CD14-positive monocyte (primary cell): ENCODE measurements around the gene ZBTB43. TPM values are rescaled to one million over a fixed set of nuclear protein-coding genes. Genes with fewer than 3 reads are reported as not detected.

ENCODE experiments used
- DNase-seq, 3 donors: peaks; one replicate each; pipeline ENCODE4 v3.0.0-alpha.2; 2011 to 2022
- H2AFZ ChIP-seq: 2 replicates; pipeline ENCODE4 v1.6.0; 2012; ENCODE audit warnings: mild to moderate bottlenecking, low read depth, low read length, inconsistent platforms; ENCODE audit not compliant: insufficient read depth, poor library complexity, severe bottlenecking
- H3K27ac ChIP-seq, 2 donors: 1 replicate in 1 of 2; 2 replicates in 1 of 2; pipeline ENCODE4 v1.5.1; 2012 to 2013; ENCODE audit warnings: low read length in 2 of 2, control low read depth in 1 of 2, inconsistent platforms in 1 of 2, low read depth in 1 of 2, mild to moderate bottlenecking in 1 of 2
- H3K27me3 ChIP-seq, 2 donors: one replicate each; pipeline versions ENCODE4 v1.6.0 to v1.6.1; 2011 to 2013; ENCODE audit warnings: low read length in 2 of 2; ENCODE audit not compliant: control insufficient read depth in 2 of 2, insufficient read depth in 2 of 2
- H3K36me3 ChIP-seq, 2 donors: replicated peaks in 1 of 2; 1 replicate in 1 of 2; 2 replicates in 1 of 2; pipeline versions ENCODE4 v1.5.1 to v1.6.1; 2012 to 2013; ENCODE audit warnings: low read length in 2 of 2, control low read depth in 1 of 2, inconsistent platforms in 1 of 2, mild to moderate bottlenecking in 1 of 2; ENCODE audit not compliant: insufficient read depth in 2 of 2, control insufficient read depth in 1 of 2
- H3K4me1 ChIP-seq, 2 donors: 1 replicate in 1 of 2; 2 replicates in 1 of 2; pipeline versions ENCODE4 v1.5.1 to v1.6.1; 2012 to 2013; ENCODE audit warnings: low read length in 2 of 2, control low read depth in 1 of 2, inconsistent platforms in 1 of 2, mild to moderate bottlenecking in 1 of 2, moderate library complexity in 1 of 2; ENCODE audit not compliant: insufficient read depth in 2 of 2, control insufficient read depth in 1 of 2
- H3K4me2 ChIP-seq: replicated peaks from 2 replicates; pipeline ENCODE3; 2012; ENCODE audit warnings: low read length, moderate library complexity, mild to moderate bottlenecking; ENCODE audit not compliant: poor library complexity, severe bottlenecking; ENCODE audit errors: extremely low read depth
- H3K4me3 ChIP-seq, 3 experiments: fragments of 200-600 bp in 1 of 3; sonication (generic) in 1 of 3; replicated peaks in 1 of 3; 1 replicate in 2 of 3; 2 replicates in 1 of 3; pipeline ENCODE4 v1.5.1; 2011 to 2013; ENCODE audit warnings: low read length in 3 of 3, mild to moderate bottlenecking in 3 of 3, control low read depth in 2 of 3, low read depth in 2 of 3, inconsistent platforms in 1 of 3, moderate library complexity in 1 of 3
- H3K79me2 ChIP-seq: 2 replicates; pipeline ENCODE4 v1.6.0; 2012; ENCODE audit warnings: mild to moderate bottlenecking, control low read depth, inconsistent platforms, low read length, moderate library complexity; ENCODE audit not compliant: insufficient read depth
- H3K9ac ChIP-seq: 2 replicates; pipeline ENCODE4 v1.6.0; 2017; ENCODE audit warnings: low read length, mild to moderate bottlenecking; ENCODE audit not compliant: insufficient read depth, poor library complexity, severe bottlenecking
- H3K9me3 ChIP-seq, 2 donors: replicated peaks in 1 of 2; 1 replicate in 1 of 2; 2 replicates in 1 of 2; pipeline versions ENCODE4 v1.5.1 to v1.6.1; 2012 to 2013; ENCODE audit warnings: low read length in 2 of 2, control low read depth in 1 of 2; ENCODE audit not compliant: control insufficient read depth in 1 of 2, insufficient read depth in 1 of 2
- H4K20me1 ChIP-seq: 2 replicates; pipeline ENCODE4 v1.6.0; 2012; ENCODE audit warnings: mild to moderate bottlenecking, low read length, control low read depth, moderate library complexity; ENCODE audit not compliant: insufficient read depth
- H3K27ac Mint-ChIP-seq, 7 donors: one replicate each; pipeline ENCODE4 v1.8.0; 2020; ENCODE audit warnings: mild to moderate bottlenecking in 7 of 7, mixed read lengths in 7 of 7, moderate library complexity in 6 of 7, inconsistent platforms in 2 of 7
- H3K27me3 Mint-ChIP-seq, 3 donors: one replicate each; pipeline ENCODE4 v1.8.0; 2021 to 2022; ENCODE audit warnings: low read depth in 3 of 3, mild to moderate bottlenecking in 3 of 3, mixed read lengths in 3 of 3, moderate library complexity in 3 of 3, inconsistent platforms in 1 of 3
- H3K36me3 Mint-ChIP-seq, 2 donors: one replicate each; pipeline ENCODE4 v1.8.0; 2020; ENCODE audit warnings: mixed read lengths in 2 of 2, inconsistent platforms in 1 of 2, mild to moderate bottlenecking in 1 of 2
- H3K4me1 Mint-ChIP-seq: one replicate; pipeline ENCODE4 v1.8.0; 2020; ENCODE audit warnings: mild to moderate bottlenecking, mixed read lengths
- H3K4me3 Mint-ChIP-seq, 2 donors: one replicate each; pipeline ENCODE4 v1.8.0; 2020; ENCODE audit warnings: mild to moderate bottlenecking in 2 of 2, mixed read lengths in 2 of 2, moderate library complexity in 1 of 2
- H3K9me3 Mint-ChIP-seq, 7 donors: one replicate each; pipeline ENCODE4 v1.8.0; 2020 to 2022; ENCODE audit warnings: mixed read lengths in 7 of 7, mild to moderate bottlenecking in 6 of 7, moderate library complexity in 6 of 7, inconsistent platforms in 2 of 7
- CTCF ChIP-seq: fragments of 200-600 bp; IDR thresholded peaks from one replicate; pipeline ENCODE4 v1.8.0; 2022; ENCODE audit warnings: antibody characterized with exemption, mild to moderate bottlenecking
- WGBS: methylation state at CpG from one replicate; pipeline ENCODE4 v1.1.5; 2013; ENCODE audit warnings: missing lambda C conversion rate; ENCODE audit not compliant: insufficient coverage; 5-methylcytosine and 5-hydroxymethylcytosine counted together
- intact Hi-C, 2 donors: fragments of 100-400 bp; cut with micrococcal nuclease; formaldehyde crosslinking; loops; one replicate each; pipeline versions ENCODE4 v1.15.0 to v1.15.1; 2023
- polyA plus RNA-seq, 3 donors: library from polyadenylated mRNA; depleted of rRNA in 1 of 3; unstranded in 2 of 3; stranded (reverse) in 1 of 3; fragments of 300-500 nt in 2 of 3; fragments of >200 nt in 1 of 3; fragmentation: Illumina TruSeq in 2 of 3; gene quantifications; 1 replicate in 2 of 3; 2 replicates in 1 of 3; pipeline ENCODE4 v1.2.3, GENCODE V29; 2012 to 2021

ZBTB43 gene
- polyA plus RNA-seq, 3 donors: 6.1 to 15.9 (median 6.8) TPM

DNA sequence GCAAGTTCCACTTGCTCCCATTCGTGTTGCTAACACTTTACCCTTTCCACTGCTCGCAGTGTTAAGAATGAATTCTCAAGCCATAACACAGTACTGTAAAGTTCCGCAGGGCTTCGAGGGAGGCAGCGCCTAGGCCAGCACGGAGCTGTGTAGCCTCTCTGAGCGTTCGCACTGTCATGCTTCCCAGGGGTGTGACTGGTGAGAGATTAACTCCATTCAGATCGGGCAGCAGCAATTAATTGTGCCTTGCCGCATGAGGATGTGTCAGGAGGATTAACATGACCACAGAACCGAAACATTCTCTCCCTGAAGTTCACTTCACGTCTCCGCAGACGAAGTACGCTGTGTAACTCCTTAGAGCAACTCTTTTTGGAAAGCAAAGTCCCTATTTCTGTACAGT lies 78.8 kb downstream of the ZBTB43 start:
- Histone ChIP-seq H3K36me3 (peaks cover 43 to 53% of the 10 kb centered on the region in 2 donors), H2AFZ (no peak overlapping the region), H3K9ac (no peak overlapping the region), H3K79me2 (peaks cover 56% of the 10 kb centered on the region), H3K9me3 (no peaks in the 10 kb centered on the region), H3K4me1 (peaks cover 11 to 17% of the 10 kb centered on the region in 2 donors), H3K27me3 (no peaks in the 10 kb centered on the region), H3K4me3 (no peak overlapping the region), H4K20me1 (peaks cover 83% of the 10 kb centered on the region), H3K27ac (no peak overlapping the region), H3K4me2 (no peak overlapping the region)
- H3K4me1 Mint-ChIP-seq: peaks cover 26% of the 10 kb centered on the region
- H3K9me3 Mint-ChIP-seq: peaks cover 0 to 1% (median 0%) of the 10 kb centered on the region in 7 donors
- TF ChIP-seq CTCF: no peak
- peaks cover 43 to 61% of the 10 kb centered on the region in 2 donors for H3K36me3 Mint-ChIP-seq
- H3K4me3 Mint-ChIP-seq: no peak overlapping the region
- 98% methylated on average over 6 of the region's 15 CpGs for WGBS
- DNase-seq: no peak
- peak overlapping the region in 4 of 7 donors; percentile 15 to 75 (median 56) for H3K27ac Mint-ChIP-seq
- intact Hi-C loops: no loop called here
- no peaks in the 10 kb centered on the region for H3K27me3 Mint-ChIP-seq

GRCh38 chr9:126885131-126885641 lies 80.3 kb downstream of the ZBTB43 start:
- Mint-ChIP-seq H3K4me3 (no peak overlapping the region), H3K9me3 (peaks cover 0 to 1% (median 0%) of the 10 kb centered on the region in 7 donors), H3K36me3 (peaks cover 29 to 46% of the 10 kb centered on the region in 2 donors), H3K4me1 (peaks cover 34% of the 10 kb centered on the region), H3K27me3 (no peaks in the 10 kb centered on the region), H3K27ac (peak overlapping the region; percentile 65 to 90 (median 88))
- Histone ChIP-seq H3K4me2 (no peak overlapping the region), H3K36me3 (peaks cover 29 to 37% of the 10 kb centered on the region in 2 donors), H3K4me1 (peaks cover 11 to 21% of the 10 kb centered on the region in 2 donors), H4K20me1 (peaks cover 68% of the 10 kb centered on the region), H3K27ac (peak overlapping the region; percentile 52 to 72), H2AFZ (no peak overlapping the region), H3K9me3 (no peaks in the 10 kb centered on the region), H3K4me3 (no peak overlapping the region), H3K27me3 (no peaks in the 10 kb centered on the region), H3K9ac (no peak overlapping the region), H3K79me2 (peaks cover 40% of the 10 kb centered on the region)
- 9% methylated on average over 4 of the region's 6 CpGs for WGBS
- intact Hi-C loops: no loop called here
- peak in 1 of 3 donors; percentile 9 for DNase-seq
- TF ChIP-seq CTCF: no peak
